GM10266 (cell line): ENCODE data around the gene SRSF6.

Experiments
- DNase-seq: peaks from one replicate; pipeline ENCODE4 v3.0.0; 2012; ENCODE audit errors: extremely low spot score
- CTCF ChIP-seq: IDR thresholded peaks from 2 replicates; pipeline ENCODE4 v1.5.1; 2012; ENCODE audit warnings: mild to moderate bottlenecking, low read depth; ENCODE audit not compliant: control insufficient read depth, insufficient read depth; ENCODE audit errors: missing control alignments

Gene SRSF6

DNA sequence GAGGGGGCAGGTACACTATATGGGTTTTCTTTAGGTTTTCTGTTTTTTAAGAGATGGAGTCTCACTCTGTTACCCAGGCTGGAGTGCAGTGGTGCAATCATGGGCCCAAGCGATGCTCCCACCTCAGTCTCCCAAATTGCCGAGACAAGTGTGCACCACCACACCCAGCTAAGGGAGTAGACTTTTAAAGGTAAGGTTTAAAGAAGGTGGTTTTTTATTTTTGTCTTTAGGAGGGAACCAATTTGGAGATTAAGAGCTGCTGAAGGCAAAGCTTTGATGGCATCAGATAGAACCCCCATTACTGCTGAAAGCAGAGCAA, 7.9 kb downstream of the SRSF6 start:
- no peak for TF ChIP-seq CTCF
- no peak for DNase-seq

- no peak for DNase-seq
- TF ChIP-seq CTCF = no peak
These were observed 9.9 kb downstream of the SRSF6 start for GRCh38 chr20:43467589-43467988.

GRCh38 chr20:43472671-43473380, 15.1 kb downstream of the SRSF6 start:
- no peak for DNase-seq

GRCh38 chr20:43473381-43473704, 15.6 kb downstream of the SRSF6 start:
- DNase-seq = no peak
- TF ChIP-seq CTCF = no peak

More at GRCh38 chr20:43472671-43473380, 15.1 kb downstream of the SRSF6 start:
- TF ChIP-seq CTCF = no peak

- DNase-seq = no peak
- no peak for TF ChIP-seq CTCF
These were observed 19.5 kb downstream of the SRSF6 start for GRCh38 chr20:43477193-43477592.

GRCh38 chr20:43477619-43478018, 19.9 kb downstream of the SRSF6 start:
- DNase-seq = no peak
- TF ChIP-seq CTCF = no peak

DNA sequence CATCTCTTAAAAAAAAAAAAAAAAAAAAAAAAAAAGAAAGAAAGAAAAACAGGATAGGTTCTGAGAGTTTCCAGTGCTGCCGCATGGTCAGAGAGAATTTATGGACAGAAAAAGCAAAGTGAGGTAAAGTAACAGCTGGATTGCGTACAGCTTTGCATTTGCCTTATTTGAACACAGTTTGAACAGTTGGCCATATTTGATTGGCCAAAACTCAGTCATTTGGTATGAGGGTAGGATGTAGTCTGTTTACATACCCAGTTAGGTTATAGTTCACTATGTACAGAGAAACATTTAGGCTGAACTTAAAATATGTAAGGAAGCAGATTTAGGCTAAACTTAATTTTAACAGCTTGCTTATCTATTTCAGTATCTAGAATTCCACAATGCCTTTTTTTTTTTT, 32.3 kb downstream of the SRSF6 start:
- no peak for TF ChIP-seq CTCF
- no peak for DNase-seq
